ENCODE data around the gene HTRA1.

The HTRA1 gene

GRCh38 chr10:122468307-122468925 is 7.1 kb downstream of the HTRA1 start:
- TF ChIP-seq CTCF (IDR thresholded peaks at IDR 0.05; ENCODE audit: control insufficient read depth, extremely low read depth, insufficient read depth) = no peak
- no peak overlapping the region for H3K4me3 ChIP-seq (ENCODE audit: low read depth, low read length)
- no peak for DNase-seq (ENCODE audit: low read depth)

GRCh38 chr10:122468926-122469781 is 7.8 kb downstream of the HTRA1 start:
- no peak for DNase-seq (ENCODE audit: low read depth)
- no peak overlapping the region for H3K4me3 ChIP-seq (ENCODE audit: low read depth, low read length)
- no peak for TF ChIP-seq CTCF (IDR thresholded peaks at IDR 0.05; ENCODE audit: control insufficient read depth, extremely low read depth, insufficient read depth)

- H3K4me3 ChIP-seq (ENCODE audit: low read depth, low read length) = no peak overlapping the region
- TF ChIP-seq CTCF (IDR thresholded peaks at IDR 0.05; ENCODE audit: control insufficient read depth, extremely low read depth, insufficient read depth) = no peak
- DNase-seq (ENCODE audit: low read depth) = no peak
Measured at GRCh38 chr10:122469848-122470247, 8.5 kb downstream of the HTRA1 start.

- no peak overlapping the region for H3K4me3 ChIP-seq (ENCODE audit: low read depth, low read length)
- no peak for TF ChIP-seq CTCF (IDR thresholded peaks at IDR 0.05; ENCODE audit: control insufficient read depth, extremely low read depth, insufficient read depth)
- no peak for DNase-seq (ENCODE audit: low read depth)
Measured at GRCh38 chr10:122471531-122472177, 10.3 kb downstream of the HTRA1 start.

- no peak overlapping the region for H3K4me3 ChIP-seq (ENCODE audit: low read depth, low read length)
- no peak for TF ChIP-seq CTCF (IDR thresholded peaks at IDR 0.05; ENCODE audit: control insufficient read depth, extremely low read depth, insufficient read depth)
- no peak for DNase-seq (ENCODE audit: low read depth)
Measured at GRCh38 chr10:122473116-122473515, 11.8 kb downstream of the HTRA1 start.

- no peak for DNase-seq (ENCODE audit: low read depth)
- H3K4me3 ChIP-seq (ENCODE audit: low read depth, low read length) = no peak overlapping the region
- no peak for TF ChIP-seq CTCF (IDR thresholded peaks at IDR 0.05; ENCODE audit: control insufficient read depth, extremely low read depth, insufficient read depth)
Measured at GRCh38 chr10:122474131-122474818, 12.9 kb downstream of the HTRA1 start.
